ENCODE data around the gene PICK1. TPM values are rescaled to one million over a fixed set of nuclear protein-coding genes. Genes with fewer than 3 reads are reported as not detected.

PICK1 gene
- total RNA-seq, 1 donor from 2014 or later = 22.9 TPM

DNA sequence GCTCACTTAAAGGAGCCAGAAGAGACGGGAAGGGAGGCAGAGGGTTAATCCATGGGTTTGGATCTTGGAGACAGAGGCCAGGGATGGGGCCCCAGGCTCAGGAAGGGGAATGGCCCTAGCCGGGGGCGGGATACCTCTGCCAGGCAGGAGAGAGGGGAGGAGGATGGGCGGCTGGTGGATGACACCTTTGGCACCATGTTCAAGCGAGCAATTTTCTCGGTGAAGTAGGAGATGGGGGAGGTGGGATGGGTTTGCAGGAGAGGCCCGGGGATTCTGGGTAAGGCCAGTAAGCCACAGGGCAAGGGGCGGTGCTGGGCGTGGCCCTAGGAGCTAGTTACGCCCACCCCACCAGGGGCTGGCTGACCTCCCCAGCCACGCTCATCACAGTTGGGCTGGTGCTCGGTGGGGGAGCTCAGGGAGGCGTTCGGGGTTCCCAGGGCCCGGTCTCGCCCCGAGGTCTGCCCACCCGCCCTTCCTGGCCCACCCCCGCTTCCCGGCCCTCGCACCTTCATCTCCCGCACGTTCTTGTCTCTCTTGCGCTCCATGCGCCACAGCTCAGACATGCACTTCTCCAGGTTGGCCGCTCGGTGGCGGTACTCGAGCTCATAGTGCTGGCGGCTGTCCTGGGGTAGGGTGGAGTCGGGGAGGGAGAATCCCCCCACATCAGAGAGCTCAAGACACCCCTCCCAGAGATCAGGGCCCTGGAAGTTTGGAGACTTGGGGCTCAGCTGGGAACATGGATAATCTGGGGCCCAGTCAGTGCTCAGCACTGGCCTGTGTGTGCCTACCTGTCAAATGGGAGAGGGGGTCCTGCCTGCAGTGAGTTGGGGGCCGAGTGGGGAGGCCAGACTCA, 40.6 kb downstream of the PICK1 start:
- Histone ChIP-seq H3K4me2 (ENCODE audit: low read length) (peak overlapping the region; percentile 28), H3K4me1 (ENCODE audit: insufficient read depth, low read length) (peaks cover 9% of the 10 kb centered on the region)

DNA sequence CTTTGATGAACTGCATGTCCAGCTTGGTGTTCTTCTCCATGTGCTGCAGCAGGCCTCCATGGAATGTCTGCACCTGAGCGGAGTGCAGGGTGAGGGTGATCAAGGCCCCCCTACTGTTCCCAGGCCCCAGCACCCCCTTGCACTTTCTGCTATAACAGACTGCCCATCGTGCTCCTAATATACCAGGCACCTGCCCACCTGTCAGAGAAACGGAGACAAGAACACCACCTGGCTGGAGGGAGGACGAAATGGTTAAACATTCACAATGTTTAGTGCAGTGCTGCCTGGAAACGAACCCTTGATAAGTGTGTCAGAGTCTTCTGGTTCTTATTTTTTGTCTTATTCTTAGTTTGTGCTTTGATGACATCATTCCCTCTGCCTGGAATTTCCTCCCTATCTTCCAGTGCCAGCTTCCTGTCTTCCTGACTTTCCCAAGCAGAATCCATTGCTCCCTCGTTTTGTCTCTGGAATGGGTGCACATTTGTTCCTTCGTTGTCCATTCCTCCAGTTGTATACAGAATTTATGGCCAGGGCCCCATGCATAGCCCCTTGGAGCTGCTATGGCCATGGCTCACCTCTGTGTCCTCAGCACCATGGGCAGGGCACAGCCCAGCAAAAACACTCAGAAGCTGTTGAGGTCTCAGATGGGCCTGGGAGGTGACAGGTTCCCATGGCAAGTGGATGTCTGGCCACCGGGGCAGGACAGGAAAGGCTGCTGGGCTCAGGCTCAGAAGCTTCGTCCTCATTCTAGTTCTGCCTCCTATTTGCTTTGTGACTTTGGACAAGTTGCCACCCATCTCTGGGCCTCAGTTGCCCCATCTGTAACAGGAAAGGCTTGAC, 41.4 kb downstream of the PICK1 start:
- peaks cover 6% of the 10 kb centered on the region for H3K4me1 Mint-ChIP-seq (ENCODE audit: low read depth, unreplicated experiment)
- no peaks in the 10 kb centered on the region for H3K36me3 Mint-ChIP-seq (ENCODE audit: low read depth, unreplicated experiment)
- peaks cover 2% of the 10 kb centered on the region for H3K27me3 Mint-ChIP-seq (ENCODE audit: low read depth, unreplicated experiment)
- Histone ChIP-seq H3K36me3 (ENCODE audit: insufficient read depth, low read length) (no peaks in the 10 kb centered on the region), H3K9me3 (ENCODE audit: insufficient read depth, low read depth, low read length) (no peaks in the 10 kb centered on the region), H3K4me2 (ENCODE audit: low read length) (peak overlapping the region; percentile 28), H3K4me3 (ENCODE audit: insufficient read depth, low read depth, low read length) (no peak overlapping the region), H3K27me3 (ENCODE audit: insufficient read depth, low read length) (no peaks in the 10 kb centered on the region), H2AFZ (ENCODE audit: low read depth, low read length) (peak overlapping the region; percentile 5), H3K4me1 (ENCODE audit: insufficient read depth, low read length) (peaks cover 9% of the 10 kb centered on the region), H3K79me2 (ENCODE audit: insufficient read depth, low read length) (no peaks in the 10 kb centered on the region), H4K20me1 (ENCODE audit: insufficient read depth, low read length) (no peaks in the 10 kb centered on the region), H3K9ac (ENCODE audit: low read length) (peak overlapping the region; percentile 29), H3K27ac (ENCODE audit: low read depth, low read length) (no peak overlapping the region)
- no peak for TF ChIP-seq EZH2 (IDR thresholded peaks at IDR 0.05; ENCODE audit: insufficient read depth, low read length)
- TF ChIP-seq, protein P1, sequence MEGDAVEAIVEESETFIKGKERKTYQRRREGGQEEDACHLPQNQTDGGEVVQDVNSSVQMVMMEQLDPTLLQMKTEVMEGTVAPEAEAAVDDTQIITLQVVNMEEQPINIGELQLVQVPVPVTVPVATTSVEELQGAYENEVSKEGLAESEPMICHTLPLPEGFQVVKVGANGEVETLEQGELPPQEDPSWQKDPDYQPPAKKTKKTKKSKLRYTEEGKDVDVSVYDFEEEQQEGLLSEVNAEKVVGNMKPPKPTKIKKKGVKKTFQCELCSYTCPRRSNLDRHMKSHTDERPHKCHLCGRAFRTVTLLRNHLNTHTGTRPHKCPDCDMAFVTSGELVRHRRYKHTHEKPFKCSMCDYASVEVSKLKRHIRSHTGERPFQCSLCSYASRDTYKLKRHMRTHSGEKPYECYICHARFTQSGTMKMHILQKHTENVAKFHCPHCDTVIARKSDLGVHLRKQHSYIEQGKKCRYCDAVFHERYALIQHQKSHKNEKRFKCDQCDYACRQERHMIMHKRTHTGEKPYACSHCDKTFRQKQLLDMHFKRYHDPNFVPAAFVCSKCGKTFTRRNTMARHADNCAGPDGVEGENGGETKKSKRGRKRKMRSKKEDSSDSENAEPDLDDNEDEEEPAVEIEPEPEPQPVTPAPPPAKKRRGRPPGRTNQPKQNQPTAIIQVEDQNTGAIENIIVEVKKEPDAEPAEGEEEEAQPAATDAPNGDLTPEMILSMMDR (IDR thresholded peaks at IDR 0.05; ENCODE audit: insufficient read depth, low read depth, low read length) = no peak
- H3K27ac Mint-ChIP-seq (ENCODE audit: unreplicated experiment) = no peak overlapping the region
- FAIRE-seq (no peak), DNase-seq (ENCODE audit: low read depth) (peak; percentile 32)
- peak overlapping the region; percentile 23 for H3K4me3 Mint-ChIP-seq (ENCODE audit: unreplicated experiment)
- H3K9me3 Mint-ChIP-seq (ENCODE audit: unreplicated experiment) = no peaks in the 10 kb centered on the region

More for the DNA sequence above, 40.6 kb downstream of the PICK1 start:
- FAIRE-seq = no peak
- no peaks in the 10 kb centered on the region for H3K9me3 ChIP-seq (ENCODE audit: insufficient read depth, low read depth, low read length)
- no peaks in the 10 kb centered on the region for H3K9me3 Mint-ChIP-seq (ENCODE audit: unreplicated experiment)
- H4K20me1 ChIP-seq (ENCODE audit: insufficient read depth, low read length) = no peaks in the 10 kb centered on the region
- H3K4me1 Mint-ChIP-seq (ENCODE audit: low read depth, unreplicated experiment) = peaks cover 6% of the 10 kb centered on the region
- no peaks in the 10 kb centered on the region for H3K79me2 ChIP-seq (ENCODE audit: insufficient read depth, low read length)
- no peaks in the 10 kb centered on the region for H3K27me3 Mint-ChIP-seq (ENCODE audit: low read depth, unreplicated experiment)
- H3K4me3 ChIP-seq (ENCODE audit: insufficient read depth, low read depth, low read length) = no peak overlapping the region
- H2AFZ ChIP-seq (ENCODE audit: low read depth, low read length) = no peak overlapping the region
- no peaks in the 10 kb centered on the region for H3K27me3 ChIP-seq (ENCODE audit: insufficient read depth, low read length)
- H3K36me3 Mint-ChIP-seq (ENCODE audit: low read depth, unreplicated experiment) = no peaks in the 10 kb centered on the region
- no peak for DNase-seq (ENCODE audit: low read depth)
- peak overlapping the region; percentile 70 for H3K4me3 Mint-ChIP-seq (ENCODE audit: unreplicated experiment)
- TF ChIP-seq EZH2 (IDR thresholded peaks at IDR 0.05; ENCODE audit: insufficient read depth, low read length) = no peak
- TF ChIP-seq, protein P1 (IDR thresholded peaks at IDR 0.05; ENCODE audit: insufficient read depth, low read depth, low read length) = peak; percentile 18
- H3K36me3 ChIP-seq (ENCODE audit: insufficient read depth, low read length) = no peaks in the 10 kb centered on the region
- peak overlapping the region; percentile 29 for H3K9ac ChIP-seq (ENCODE audit: low read length)
- no peak overlapping the region for H3K27ac Mint-ChIP-seq (ENCODE audit: unreplicated experiment)
- H3K27ac ChIP-seq (ENCODE audit: low read depth, low read length) = no peak overlapping the region

Data from astrocyte (in vitro differentiated cells and primary cell).